HK-2 (cell line): ENCODE measurements around the gene PKNOX2.

ENCODE experiments used
- DNase-seq: peaks from one replicate; pipeline ENCODE4 v3.0.0-alpha.2; 2018; ENCODE audit not compliant: unreplicated experiment

Gene PKNOX2

GRCh38 chr11:125287491-125288210, 123.1 kb downstream of the PKNOX2 start:
- no peak for DNase-seq

- no peak for DNase-seq
Observed at GRCh38 chr11:125289419-125290098, 125.0 kb downstream of the PKNOX2 start.

DNA sequence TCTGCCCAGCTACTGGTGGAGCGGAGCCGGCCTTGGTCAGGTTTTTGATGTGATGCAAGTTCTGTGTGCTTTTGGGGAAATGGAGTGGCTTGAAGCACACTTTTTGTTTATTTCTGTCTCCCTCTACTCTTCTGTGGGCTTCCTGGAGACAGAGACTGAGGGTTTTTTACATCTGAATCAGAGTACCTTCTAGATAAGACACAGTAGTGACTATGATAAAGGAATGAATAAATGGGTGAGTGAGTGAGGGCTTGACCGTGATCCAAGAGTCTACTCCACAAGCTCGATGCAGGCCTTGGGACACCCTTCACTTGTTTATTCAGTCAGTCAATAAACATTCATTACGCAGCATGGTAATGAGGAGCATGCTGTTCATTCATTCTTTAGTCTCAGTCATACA, 125.7 kb downstream of the PKNOX2 start:
- no peak for DNase-seq

DNA sequence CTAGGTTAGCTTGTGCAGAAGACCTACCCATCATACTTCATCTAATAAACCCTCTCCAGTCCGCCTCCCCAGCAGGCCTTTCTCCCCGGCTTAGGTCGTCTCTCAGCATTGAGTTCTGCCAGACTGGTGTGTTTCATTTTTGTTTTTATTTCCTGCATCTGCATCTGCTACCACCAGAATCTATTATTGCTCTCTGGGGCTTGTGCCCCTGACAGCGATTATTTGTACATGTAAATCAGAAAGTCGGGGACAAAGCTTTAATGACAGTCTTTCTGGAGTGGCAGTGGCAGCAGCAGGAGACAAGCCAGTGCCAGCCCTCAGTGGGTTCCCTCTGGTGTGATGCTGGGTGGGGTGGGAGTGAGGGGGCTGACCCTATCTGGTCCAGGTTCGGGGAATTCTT, 127.5 kb downstream of the PKNOX2 start:
- DNase-seq: no peak

- no peak for DNase-seq
Observed at GRCh38 chr11:125293596-125293995, 129.0 kb downstream of the PKNOX2 start.

- no peak for DNase-seq
Observed at GRCh38 chr11:125295931-125296330, 131.4 kb downstream of the PKNOX2 start.

GRCh38 chr11:125297346-125297915, 132.9 kb downstream of the PKNOX2 start:
- DNase-seq: no peak

DNA sequence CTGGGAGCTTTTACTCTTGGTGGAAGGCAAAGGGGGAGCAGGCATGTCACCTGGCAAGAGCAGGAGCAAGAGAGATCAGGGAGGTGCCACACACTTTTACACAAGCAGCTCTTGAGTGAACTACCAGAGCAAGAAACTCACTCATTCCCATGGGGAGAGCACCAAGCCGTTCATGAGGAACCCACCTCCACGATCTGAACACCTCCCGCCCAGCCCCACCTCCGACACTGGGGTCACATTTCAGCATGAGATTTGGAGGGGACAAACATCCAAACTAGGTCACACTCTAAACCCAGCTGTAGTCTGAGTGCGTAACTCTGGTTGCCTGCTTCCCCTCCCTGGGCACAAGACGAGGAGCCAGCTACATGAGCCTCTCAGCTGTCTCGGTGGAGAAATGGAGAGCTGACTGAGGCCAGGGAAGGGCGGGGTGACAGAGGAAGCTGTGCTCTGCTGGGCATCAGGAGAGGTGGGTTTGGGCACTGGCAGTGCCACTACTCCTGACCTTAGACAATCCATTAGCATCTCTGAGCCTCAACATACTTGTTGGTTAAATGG, 134.6 kb downstream of the PKNOX2 start:
- no peak for DNase-seq

DNA sequence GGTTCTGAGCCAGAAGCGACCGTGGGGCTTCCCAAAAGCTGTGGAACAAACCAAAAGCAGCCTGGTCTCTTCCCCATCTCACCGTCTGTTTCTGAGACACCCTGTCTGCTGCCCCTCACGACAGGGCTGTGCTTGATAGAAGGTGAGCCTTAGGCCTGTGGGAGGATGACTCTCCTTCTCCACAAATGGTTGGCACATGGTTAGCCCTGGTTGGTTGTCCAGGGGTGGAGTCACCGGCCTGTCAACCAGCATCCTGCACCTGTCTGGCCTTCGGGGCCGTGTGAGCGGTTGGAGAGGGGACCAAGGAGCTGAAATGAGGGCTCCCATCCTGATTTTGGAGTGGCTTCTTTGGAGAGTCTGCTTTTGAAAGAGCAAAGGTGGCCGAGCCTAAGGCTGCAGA, 135.3 kb downstream of the PKNOX2 start:
- DNase-seq: no peak

DNA sequence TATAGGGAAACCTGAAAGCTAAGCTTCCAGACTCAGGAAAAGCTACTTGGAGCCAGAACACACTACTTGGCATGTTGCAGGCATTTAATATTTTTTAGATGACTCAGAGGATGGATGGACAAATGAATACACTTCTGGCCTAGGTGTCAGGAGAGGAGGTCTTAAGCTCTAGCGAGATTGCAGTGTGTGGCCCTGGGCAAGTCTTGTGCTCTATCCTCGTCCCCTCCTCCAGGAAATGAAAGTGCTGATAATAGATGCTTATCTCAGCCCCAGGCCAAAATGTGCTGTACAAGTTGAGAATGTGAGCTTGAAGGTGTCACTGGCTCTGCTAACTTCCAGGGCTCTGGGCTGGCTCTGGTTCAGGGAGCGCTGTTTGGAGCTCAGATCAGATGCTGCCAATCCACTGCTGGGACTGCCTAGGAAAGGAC, 136.3 kb downstream of the PKNOX2 start:
- DNase-seq: no peak

- no peak for DNase-seq
Observed at GRCh38 chr11:125301346-125301745, 136.8 kb downstream of the PKNOX2 start.

DNA sequence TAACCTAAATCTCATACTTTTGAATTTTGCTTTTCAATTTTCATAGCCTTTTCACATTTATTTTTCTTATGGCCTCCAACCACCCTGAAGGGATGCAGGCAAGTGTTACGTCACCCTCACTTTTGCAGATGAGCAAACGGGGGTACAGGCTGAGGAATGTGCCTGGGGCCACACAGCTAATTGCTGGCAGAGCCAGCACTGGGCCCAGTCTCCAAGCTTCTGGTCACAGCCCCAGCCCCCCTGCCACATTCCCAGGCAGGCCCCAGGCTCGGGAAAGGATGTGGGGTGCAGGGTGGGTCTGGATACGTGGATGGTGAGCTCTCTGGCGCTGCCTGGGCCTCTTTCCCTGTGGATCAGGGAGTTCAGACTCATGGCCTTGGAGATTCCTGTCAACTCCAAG, 138.6 kb downstream of the PKNOX2 start:
- no peak for DNase-seq

DNA sequence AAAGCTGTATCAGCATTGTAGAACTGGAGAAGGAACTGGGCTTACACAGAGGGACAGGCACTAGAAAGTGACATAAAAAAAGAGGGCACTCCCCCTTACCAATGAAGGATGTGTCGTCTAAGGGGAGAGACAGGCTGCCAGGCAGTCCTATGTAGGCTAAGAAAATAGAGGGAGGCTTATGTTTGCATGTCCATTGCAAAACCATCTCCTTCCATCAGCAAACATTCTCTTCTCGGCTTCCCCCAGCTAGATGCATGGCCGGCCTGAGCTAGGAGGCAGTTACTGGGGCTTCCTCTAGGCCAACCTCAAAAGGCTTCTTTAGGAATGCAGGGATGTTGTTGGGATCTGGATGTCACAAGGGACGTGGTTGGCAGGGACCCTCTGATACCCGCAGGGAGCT, 139.1 kb downstream of the PKNOX2 start:
- no peak for DNase-seq

DNA sequence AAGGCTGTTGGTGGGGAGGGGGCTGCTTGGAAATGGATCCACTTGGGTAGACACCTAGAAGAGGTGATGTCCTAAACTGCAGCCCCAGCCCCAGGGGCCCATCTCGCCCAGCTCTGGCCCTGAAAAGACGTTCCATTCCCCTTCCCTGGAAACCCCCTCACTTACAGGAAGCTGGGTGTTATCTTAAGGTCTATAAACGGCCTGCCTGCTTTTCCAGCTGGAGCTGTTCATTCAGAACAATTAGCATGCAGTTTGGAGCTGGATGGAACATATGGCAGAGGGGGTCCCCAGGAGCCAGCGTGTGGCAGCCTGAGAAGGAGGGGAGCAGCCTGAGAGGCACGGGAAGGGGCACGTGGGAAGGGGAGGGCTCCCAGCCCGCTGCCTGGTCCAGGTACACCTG, 139.6 kb downstream of the PKNOX2 start:
- DNase-seq: no peak

GRCh38 chr11:125304876-125305275, 140.3 kb downstream of the PKNOX2 start:
- no peak for DNase-seq

DNA sequence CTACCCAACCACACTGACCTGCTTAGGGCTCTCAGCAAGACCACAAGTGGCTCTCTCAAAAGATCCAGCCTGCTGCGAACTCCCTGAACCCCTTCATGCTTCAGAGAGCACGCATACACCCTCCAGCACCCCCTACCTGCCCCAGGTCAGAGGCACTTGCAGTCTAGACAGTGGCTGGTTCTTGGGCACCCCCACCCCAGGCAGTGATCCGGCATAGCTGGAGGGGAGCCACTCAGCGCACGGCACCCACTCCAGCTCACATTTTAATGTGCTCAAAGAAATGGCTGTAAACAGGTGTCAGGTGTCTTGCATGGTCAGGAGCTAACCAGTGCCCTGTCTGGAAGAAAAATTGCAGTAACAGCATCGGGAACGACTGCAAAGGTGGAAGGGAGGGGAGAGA, 140.8 kb downstream of the PKNOX2 start:
- DNase-seq: no peak

GRCh38 chr11:125306476-125306875, 141.9 kb downstream of the PKNOX2 start:
- DNase-seq: no peak

DNA sequence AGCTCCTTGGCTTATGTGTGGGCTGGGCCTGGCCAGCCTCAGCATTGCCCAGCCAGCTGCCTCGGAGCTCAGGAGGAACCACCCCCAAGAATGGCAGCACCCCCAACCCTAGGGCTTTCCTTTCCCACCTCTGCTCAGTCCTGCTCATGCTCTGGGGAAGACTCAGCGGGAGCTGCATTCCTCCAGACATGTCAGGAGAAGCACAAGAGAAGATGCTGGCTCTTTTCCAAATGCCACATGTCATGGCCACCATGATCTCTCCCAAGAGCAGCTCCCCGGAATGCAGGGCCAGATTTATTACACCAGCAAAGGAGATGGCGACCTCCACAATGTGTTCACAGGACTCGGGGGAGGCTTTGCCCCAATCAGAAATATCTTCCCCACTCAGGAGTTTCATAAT, 143.7 kb downstream of the PKNOX2 start:
- DNase-seq: no peak

- DNase-seq: no peak
Observed at GRCh38 chr11:125312391-125312790, 147.8 kb downstream of the PKNOX2 start.

GRCh38 chr11:125312812-125313211, 148.3 kb downstream of the PKNOX2 start:
- DNase-seq: no peak

DNA sequence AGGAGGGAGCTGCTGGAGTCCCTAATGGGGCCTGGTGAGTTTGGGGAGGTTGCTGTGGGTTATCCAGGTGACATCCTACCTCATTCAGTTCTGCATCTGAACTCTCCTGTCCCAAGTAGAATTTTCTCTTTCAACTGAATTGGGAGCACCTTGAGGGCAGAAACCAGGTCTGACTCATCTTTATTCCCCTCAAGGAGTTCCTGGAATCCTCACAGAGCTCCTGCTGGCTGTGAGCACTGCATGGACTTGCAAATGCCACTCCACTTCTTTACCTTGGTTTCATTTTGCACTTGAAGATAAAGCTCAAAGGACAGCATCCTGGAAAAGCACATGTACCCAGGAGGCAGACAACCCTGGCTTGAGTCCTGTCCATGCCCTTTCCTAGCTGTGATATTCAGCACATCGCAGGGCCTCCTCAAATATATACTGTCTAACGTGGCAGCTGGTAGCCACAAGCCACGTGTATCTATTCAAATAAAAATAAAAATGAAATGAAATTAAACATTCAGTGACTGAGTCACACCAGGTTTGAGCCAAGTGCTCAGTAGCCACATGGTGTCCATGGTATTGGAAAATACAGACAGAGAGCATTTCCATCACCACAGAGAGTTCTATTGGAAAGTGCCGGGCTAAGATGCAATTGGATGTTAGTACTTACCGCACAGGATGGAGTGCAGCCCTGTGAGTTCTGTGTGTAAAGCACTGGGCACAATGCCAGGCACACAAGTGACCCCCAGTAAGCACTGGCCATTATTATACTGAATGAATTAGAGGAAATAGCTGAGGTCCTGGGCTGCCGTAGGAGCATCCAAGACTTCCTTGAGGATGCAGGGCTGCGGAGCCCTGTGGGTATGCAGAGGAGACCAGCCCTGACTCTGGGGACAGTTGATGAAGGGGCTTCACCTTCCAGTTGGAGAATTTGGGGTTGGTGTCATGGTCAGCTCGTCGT, 149.0 kb downstream of the PKNOX2 start:
- no peak for DNase-seq
